Effector CD4-positive, alpha-beta T cell (primary cell): ENCODE data around the gene ZNF256.

Source experiments
- DNase-seq: peaks from one replicate; pipeline ENCODE4 v3.0.0-alpha.2; 2020
- total RNA-seq: gene quantifications from one replicate; lab custom pipeline; 2026; lab: John Stamatoyannopoulos, UW

ZNF256 gene
- 17.4 reads per million, percentile 44 among the genes with 10 or more reads in this experiment for total RNA-seq

- DNase-seq: peak; percentile 69
Measured at GRCh38 chr19:57947419-57948134, at the start of gene ZNF256. TSS of gene ZNF256 (minus strand) at chr19:57947706. CDS start at chr19:57947474, 232 bp downstream.

- no peak for DNase-seq
Measured at GRCh38 chr19:57992841-57993240, 45.3 kb upstream of the ZNF256 start.

- no peak for DNase-seq
Measured at GRCh38 chr19:57978586-57979289, 31.2 kb upstream of the ZNF256 start.

GRCh38 chr19:57974434-57974833 is 26.9 kb upstream of the ZNF256 start, which contains the start of gene C19orf18:
TSS of gene C19orf18 (minus strand) at chr19:57974534. CDS start at chr19:57974432, 102 bp downstream.
- no peak for DNase-seq

GRCh38 chr19:57964761-57965160 is 17.3 kb upstream of the ZNF256 start:
- DNase-seq: no peak

- DNase-seq: no peak
Measured at GRCh38 chr19:57961785-57962184, 14.3 kb upstream of the ZNF256 start.

GRCh38 chr19:57954996-57955395 is 7.5 kb upstream of the ZNF256 start:
- no peak for DNase-seq

- DNase-seq: no peak
Measured at GRCh38 chr19:57949702-57950101, 2.2 kb upstream of the ZNF256 start.

- no peak for DNase-seq
Measured at GRCh38 chr19:57949296-57949695, 1.8 kb upstream of the ZNF256 start.

GRCh38 chr19:57947088-57947418 is 453 bp downstream of the ZNF256 start:
- no peak for DNase-seq

- DNase-seq: no peak
Measured at GRCh38 chr19:57946316-57946715, 1.2 kb downstream of the ZNF256 start.

- DNase-seq: no peak
Measured at GRCh38 chr19:57941593-57941992, 5.9 kb downstream of the ZNF256 start.

GRCh38 chr19:57935731-57936130 is 11.8 kb downstream of the ZNF256 start:
- no peak for DNase-seq

GRCh38 chr19:57934820-57935665 is 12.5 kb downstream of the ZNF256 start, which contains the start of gene ZNF418:
TSS of gene ZNF418 (minus strand) at chr19:57935402. CDS start at chr19:57933822, 1,580 bp downstream.
- DNase-seq: no peak

GRCh38 chr19:57927587-57927986 is 19.9 kb downstream of the ZNF256 start:
- no peak for DNase-seq

- peak; percentile 84 for DNase-seq
Measured at GRCh38 chr19:57916168-57916995, 31.1 kb downstream of the ZNF256 start, which contains the start of gene ZNF417. TSS of gene ZNF417 (minus strand) at chr19:57916592. CDS start at chr19:57916411, 181 bp downstream.

GRCh38 chr19:57914531-57914930 is 33.0 kb downstream of the ZNF256 start:
- no peak for DNase-seq

GRCh38 chr19:57907394-57907793 is 40.1 kb downstream of the ZNF256 start:
- DNase-seq: no peak

- DNase-seq: no peak
Measured at GRCh38 chr19:57905258-57905657, 42.2 kb downstream of the ZNF256 start.

GRCh38 chr19:57903618-57904184 is 43.8 kb downstream of the ZNF256 start:
- no peak for DNase-seq

- DNase-seq: no peak
Measured at GRCh38 chr19:57900311-57900710, 47.2 kb downstream of the ZNF256 start.
